ENCODE measurements around the gene CCDC92.

Gene CCDC92

DNA sequence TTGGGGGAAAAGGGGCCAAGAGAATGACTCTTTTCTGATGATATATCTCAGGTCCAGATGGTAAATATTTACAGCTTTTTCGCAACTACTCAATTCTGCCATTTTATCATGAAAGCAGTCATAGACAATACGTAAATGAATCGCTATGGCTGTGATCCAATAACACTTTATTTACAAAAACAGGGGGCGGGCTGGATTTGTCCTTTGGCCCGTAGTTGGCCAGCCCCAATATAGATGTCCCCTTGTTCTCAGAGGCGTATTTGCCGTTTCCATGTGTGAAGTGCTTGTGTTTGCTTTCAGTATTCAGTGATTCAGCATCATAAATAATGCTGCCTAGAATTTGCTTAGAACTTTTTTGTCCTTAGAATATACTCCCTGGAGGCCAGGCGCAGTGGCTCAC lies 77.2 kb downstream of the CCDC92 start:
- H3K9me3 ChIP-seq (replicated peaks; ENCODE audit: insufficient read depth, low read length), result no peaks in the 10 kb centered on the region
- DNase-seq, result no peak
- H2AFZ ChIP-seq (ENCODE audit: low read length), result no peak overlapping the region
- no peak overlapping the region for H3K27ac ChIP-seq (ENCODE audit: low read length)
- H3K9ac ChIP-seq (ENCODE audit: low read length), result no peak overlapping the region
- H3K4me2 ChIP-seq (ENCODE audit: low read depth, low read length), result no peak overlapping the region
- H3K9me2 ChIP-seq (replicated peaks; ENCODE audit: insufficient read depth, low read length), result no peaks in the 10 kb centered on the region
- no peaks in the 10 kb centered on the region for H3K4me1 ChIP-seq (ENCODE audit: low read length)
- H3K79me2 ChIP-seq (ENCODE audit: low read length), result no peaks in the 10 kb centered on the region
- no peaks in the 10 kb centered on the region for H3F3A ChIP-seq (ENCODE audit: insufficient read depth, low read length)
- no peak overlapping the region for H3K4me3 ChIP-seq (ENCODE audit: low read length)
- H3K36me3 ChIP-seq (replicated peaks; ENCODE audit: insufficient read depth, low read length), result no peaks in the 10 kb centered on the region
- no peak for TF ChIP-seq EZH2phosphoT487 (IDR thresholded peaks at IDR 0.05; ENCODE audit: low read length)
- TF ChIP-seq EZH2 (optimal IDR thresholded peaks at IDR 0.05; ENCODE audit: low read depth, low read length), result no peak
- TF ChIP-seq, protein P1, sequence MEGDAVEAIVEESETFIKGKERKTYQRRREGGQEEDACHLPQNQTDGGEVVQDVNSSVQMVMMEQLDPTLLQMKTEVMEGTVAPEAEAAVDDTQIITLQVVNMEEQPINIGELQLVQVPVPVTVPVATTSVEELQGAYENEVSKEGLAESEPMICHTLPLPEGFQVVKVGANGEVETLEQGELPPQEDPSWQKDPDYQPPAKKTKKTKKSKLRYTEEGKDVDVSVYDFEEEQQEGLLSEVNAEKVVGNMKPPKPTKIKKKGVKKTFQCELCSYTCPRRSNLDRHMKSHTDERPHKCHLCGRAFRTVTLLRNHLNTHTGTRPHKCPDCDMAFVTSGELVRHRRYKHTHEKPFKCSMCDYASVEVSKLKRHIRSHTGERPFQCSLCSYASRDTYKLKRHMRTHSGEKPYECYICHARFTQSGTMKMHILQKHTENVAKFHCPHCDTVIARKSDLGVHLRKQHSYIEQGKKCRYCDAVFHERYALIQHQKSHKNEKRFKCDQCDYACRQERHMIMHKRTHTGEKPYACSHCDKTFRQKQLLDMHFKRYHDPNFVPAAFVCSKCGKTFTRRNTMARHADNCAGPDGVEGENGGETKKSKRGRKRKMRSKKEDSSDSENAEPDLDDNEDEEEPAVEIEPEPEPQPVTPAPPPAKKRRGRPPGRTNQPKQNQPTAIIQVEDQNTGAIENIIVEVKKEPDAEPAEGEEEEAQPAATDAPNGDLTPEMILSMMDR (IDR thresholded peaks at IDR 0.05; ENCODE audit: low read length), result no peak
- 0 out of 2 replicates have a peak, but pooled peaks cover 3% of the 10 kb centered on the region for H3K27me3 ChIP-seq (replicated peaks; ENCODE audit: insufficient read depth, low read length)
- no peaks in the 10 kb centered on the region for H4K20me1 ChIP-seq (ENCODE audit: insufficient read depth, low read length)

DNA sequence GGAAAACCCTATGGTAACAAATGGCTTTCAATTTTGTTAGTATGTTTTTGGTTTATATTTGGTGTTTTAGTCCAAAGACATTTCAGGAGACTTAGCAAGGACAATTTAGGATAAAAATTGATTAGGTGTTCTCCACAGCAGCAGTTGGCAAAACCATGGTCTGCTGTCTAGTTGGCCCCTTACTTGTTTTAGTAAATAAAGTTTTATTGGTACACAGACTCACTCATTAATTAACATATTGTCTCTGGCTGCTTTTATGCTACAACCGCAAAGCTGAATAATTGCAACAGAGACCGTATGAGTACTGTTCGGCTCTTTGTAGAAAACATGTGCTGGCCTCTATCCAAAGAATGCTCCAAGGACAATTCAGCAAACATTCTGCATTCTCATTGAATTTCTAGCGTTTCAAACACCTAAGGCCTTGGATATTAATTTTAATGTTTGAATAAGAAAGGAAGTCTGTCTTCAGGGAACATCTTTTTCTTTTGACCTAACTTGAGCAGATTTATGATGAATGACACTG lies 77.7 kb downstream of the CCDC92 start:
- Histone ChIP-seq H3K27ac (ENCODE audit: low read length) (no peak overlapping the region), H3K27me3 (replicated peaks; ENCODE audit: insufficient read depth, low read length) (0 out of 2 replicates have a peak, but pooled peaks cover 3% of the 10 kb centered on the region), H3K9me2 (replicated peaks; ENCODE audit: insufficient read depth, low read length) (no peaks in the 10 kb centered on the region), H3K9ac (ENCODE audit: low read length) (no peak overlapping the region), H3K9me3 (replicated peaks; ENCODE audit: insufficient read depth, low read length) (no peaks in the 10 kb centered on the region), H3K4me3 (ENCODE audit: low read length) (no peak overlapping the region), H3F3A (ENCODE audit: insufficient read depth, low read length) (no peaks in the 10 kb centered on the region), H2AFZ (ENCODE audit: low read length) (no peak overlapping the region), H3K79me2 (ENCODE audit: low read length) (no peaks in the 10 kb centered on the region), H3K4me1 (ENCODE audit: low read length) (no peaks in the 10 kb centered on the region), H4K20me1 (ENCODE audit: insufficient read depth, low read length) (no peaks in the 10 kb centered on the region), H3K36me3 (replicated peaks; ENCODE audit: insufficient read depth, low read length) (no peaks in the 10 kb centered on the region), H3K4me2 (ENCODE audit: low read depth, low read length) (no peak overlapping the region)
- TF ChIP-seq, protein P1 (IDR thresholded peaks at IDR 0.05; ENCODE audit: low read length), result no peak
- no peak for TF ChIP-seq EZH2 (optimal IDR thresholded peaks at IDR 0.05; ENCODE audit: low read depth, low read length)
- TF ChIP-seq EZH2phosphoT487 (IDR thresholded peaks at IDR 0.05; ENCODE audit: low read length), result no peak
- DNase-seq, result no peak

DNA sequence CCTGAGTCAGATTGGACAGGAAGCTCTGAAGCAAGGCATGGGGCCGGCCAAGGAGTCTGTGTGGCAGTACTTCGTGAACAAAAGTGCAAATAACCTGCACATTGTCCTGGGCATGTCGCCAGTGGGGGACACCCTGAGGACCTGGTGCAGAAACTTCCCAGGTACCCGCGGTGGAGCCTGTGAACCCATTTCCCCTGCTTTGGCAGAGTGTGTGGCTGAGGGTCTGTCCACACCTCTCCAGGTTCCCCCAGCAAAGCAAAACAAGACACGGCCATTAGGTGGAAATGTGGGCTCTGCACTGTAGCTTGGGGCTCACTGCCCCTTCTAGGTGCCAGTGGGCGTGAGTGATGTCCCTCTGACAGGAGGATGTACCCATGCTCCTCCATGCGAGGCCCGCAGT lies 79.4 kb downstream of the CCDC92 start:
- Histone ChIP-seq H3K9ac (ENCODE audit: low read length) (no peak overlapping the region), H3F3A (ENCODE audit: insufficient read depth, low read length) (no peaks in the 10 kb centered on the region), H3K4me3 (ENCODE audit: low read length) (no peak overlapping the region), H3K9me2 (replicated peaks; ENCODE audit: insufficient read depth, low read length) (no peaks in the 10 kb centered on the region), H3K27ac (ENCODE audit: low read length) (no peak overlapping the region), H4K20me1 (ENCODE audit: insufficient read depth, low read length) (no peaks in the 10 kb centered on the region), H3K9me3 (replicated peaks; ENCODE audit: insufficient read depth, low read length) (no peaks in the 10 kb centered on the region), H3K27me3 (replicated peaks; ENCODE audit: insufficient read depth, low read length) (0 out of 2 replicates have a peak, but pooled peaks cover 3% of the 10 kb centered on the region), H3K36me3 (replicated peaks; ENCODE audit: insufficient read depth, low read length) (no peaks in the 10 kb centered on the region), H3K79me2 (ENCODE audit: low read length) (no peaks in the 10 kb centered on the region), H3K4me1 (ENCODE audit: low read length) (no peaks in the 10 kb centered on the region), H3K4me2 (ENCODE audit: low read depth, low read length) (no peak overlapping the region), H2AFZ (ENCODE audit: low read length) (no peak overlapping the region)
- TF ChIP-seq EZH2phosphoT487 (IDR thresholded peaks at IDR 0.05; ENCODE audit: low read length), result no peak
- no peak for TF ChIP-seq EZH2 (optimal IDR thresholded peaks at IDR 0.05; ENCODE audit: low read depth, low read length)
- TF ChIP-seq, protein P1 (IDR thresholded peaks at IDR 0.05; ENCODE audit: low read length), result no peak
- no peak for DNase-seq
